Heart left ventricle (tissue), 13 donors: ENCODE results near the gene PGC.

Experiments
- CTCF ChIP-seq, 12 donors: fragments of 200-600 bp; sonication (generic) in 4 of 12; IDR thresholded peaks; one replicate each; pipeline versions ENCODE4 v1.5.0 to v1.8.0; 2018 to 2022; ENCODE audit warnings: antibody characterized with exemption in 12 of 12, mild to moderate bottlenecking in 5 of 12
- POLR2A ChIP-seq, 2 donors: fragments of 450-650 bp; IDR thresholded peaks; one replicate each; pipeline ENCODE4 v1.6.1; 2017; ENCODE audit warnings: antibody characterized with exemption in 2 of 2, mild to moderate bottlenecking in 2 of 2, moderate library complexity in 2 of 2
- donor health status: ischemic (EF 13 %, LVEDD 7.1; RV severe dilation, severe dysfunction).
- donor health status: DM: no; HTN: yes; CAD: no.
- donor health status: DM: no; HTN: no; CAD: no.
- donor health status: ischemic (EF 25% LVEDD 6.9; RV normal size, moderate dysfunction).
- donor health status: ischemic (EF 25% LVEDD 5.7; RV mildly dilated, moderate dysfunction).
- donor health status: ischemic (EF 35%, LVEDD 5.7; RV mildly dilated, moderate dysfunction).
- donor health status: nonischemic (EF 11% LVEDD 7.7; RV severe dilation, severe dysfunction).
- donor health status: DM: yes; HTN: yes; CAD: no.
- donor health status: PGD.
- donor health status: ischemic (EF 29% LVEDD 5.4; RV normal size, mild dysfunction).
- donor health status: nonischemic (EF 23%, LVEDD 6.1; RV moderate dilation, normal function).

GRCh38 chr6:41733707-41734665 is 13.2 kb downstream of the PGC start:
- TF ChIP-seq CTCF (IDR thresholded peaks at IDR 0.05) (peak in 1 of 12 donors; percentile 3), POLR2A (IDR thresholded peaks at IDR 0.05) (peak in 1 of 2 donors; percentile 44)
